Omental fat pad (tissue), 4 donors: ENCODE measurements around the gene IL36A. TPM values are rescaled to one million over a fixed set of nuclear protein-coding genes. Genes with fewer than 3 reads are reported as not detected.

Experiments used
- ATAC-seq: fragments of 150-250 bp; one replicate; pipeline ENCODE4 v1.9.1; 2016; ENCODE audit warnings: mild to moderate bottlenecking, moderate library complexity; ENCODE audit not compliant: low FRiP score
- DNase-seq: peaks from one replicate; pipeline ENCODE4 v3.0.0-alpha.2; 2019; ENCODE audit warnings: low spot score
- total RNA-seq, 4 donors: library from RNA; depleted of rRNA; stranded (reverse); fragments of >200 nt; gene quantifications; one replicate each; pipeline ENCODE4 v1.1.0, GENCODE V29; 2016
- TF ChIP-seq, protein P1 (sequence below), 3 donors: fragments of 450-650 bp; IDR thresholded peaks; one replicate each; pipeline ENCODE4 v1.5.1; 2016 to 2017; ENCODE audit warnings: antibody characterized with exemption in 3 of 3, mild to moderate bottlenecking in 3 of 3, moderate library complexity in 2 of 3

Gene IL36A
- total RNA-seq, 4 donors from 2014 or later: not detected

DNA sequence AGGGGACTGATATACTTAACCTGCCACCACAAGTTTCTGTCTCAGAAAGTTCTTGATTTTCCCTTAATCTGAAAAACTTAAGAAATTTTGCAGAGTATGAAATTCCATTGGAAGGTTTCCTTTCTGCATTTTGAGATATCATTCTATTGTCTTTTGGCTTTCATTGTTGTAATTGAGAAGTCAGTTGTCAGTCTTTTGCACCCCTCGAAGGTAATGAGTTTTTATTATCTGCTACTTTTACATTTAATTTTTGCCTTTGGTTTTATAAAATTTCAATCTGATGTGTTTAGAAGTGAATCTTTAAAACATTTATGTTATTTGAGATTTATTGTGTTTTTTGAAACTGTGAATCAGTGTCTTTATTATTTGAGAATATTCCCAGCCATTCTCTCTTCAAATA, 4.8 kb upstream of the IL36A start:
- DNase-seq (no peak), ATAC-seq (no peak)
- TF ChIP-seq, protein P1, sequence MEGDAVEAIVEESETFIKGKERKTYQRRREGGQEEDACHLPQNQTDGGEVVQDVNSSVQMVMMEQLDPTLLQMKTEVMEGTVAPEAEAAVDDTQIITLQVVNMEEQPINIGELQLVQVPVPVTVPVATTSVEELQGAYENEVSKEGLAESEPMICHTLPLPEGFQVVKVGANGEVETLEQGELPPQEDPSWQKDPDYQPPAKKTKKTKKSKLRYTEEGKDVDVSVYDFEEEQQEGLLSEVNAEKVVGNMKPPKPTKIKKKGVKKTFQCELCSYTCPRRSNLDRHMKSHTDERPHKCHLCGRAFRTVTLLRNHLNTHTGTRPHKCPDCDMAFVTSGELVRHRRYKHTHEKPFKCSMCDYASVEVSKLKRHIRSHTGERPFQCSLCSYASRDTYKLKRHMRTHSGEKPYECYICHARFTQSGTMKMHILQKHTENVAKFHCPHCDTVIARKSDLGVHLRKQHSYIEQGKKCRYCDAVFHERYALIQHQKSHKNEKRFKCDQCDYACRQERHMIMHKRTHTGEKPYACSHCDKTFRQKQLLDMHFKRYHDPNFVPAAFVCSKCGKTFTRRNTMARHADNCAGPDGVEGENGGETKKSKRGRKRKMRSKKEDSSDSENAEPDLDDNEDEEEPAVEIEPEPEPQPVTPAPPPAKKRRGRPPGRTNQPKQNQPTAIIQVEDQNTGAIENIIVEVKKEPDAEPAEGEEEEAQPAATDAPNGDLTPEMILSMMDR (IDR thresholded peaks at IDR 0.05): no peak

DNA sequence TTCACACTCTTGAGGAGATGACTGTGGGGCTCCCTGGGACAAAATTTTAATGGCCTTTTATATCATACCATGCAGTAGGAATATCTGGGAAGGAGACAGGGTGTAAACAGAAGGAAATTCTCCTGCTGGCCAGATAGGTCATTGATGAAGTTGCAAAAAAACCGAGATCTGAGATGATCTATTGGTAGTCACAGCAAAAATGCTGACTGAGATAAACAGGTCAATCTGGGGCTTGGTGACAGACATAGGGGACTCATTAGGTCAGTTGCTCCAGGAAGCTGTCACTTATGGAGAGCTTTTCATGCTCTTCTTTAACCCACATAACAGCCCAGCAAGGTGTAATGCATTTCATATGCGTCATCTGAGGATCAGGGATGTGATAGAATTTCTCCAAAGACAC, 2.6 kb upstream of the IL36A start:
- ATAC-seq (no peak), DNase-seq (no peak)
- TF ChIP-seq, protein P1 (IDR thresholded peaks at IDR 0.05): no peak

DNA sequence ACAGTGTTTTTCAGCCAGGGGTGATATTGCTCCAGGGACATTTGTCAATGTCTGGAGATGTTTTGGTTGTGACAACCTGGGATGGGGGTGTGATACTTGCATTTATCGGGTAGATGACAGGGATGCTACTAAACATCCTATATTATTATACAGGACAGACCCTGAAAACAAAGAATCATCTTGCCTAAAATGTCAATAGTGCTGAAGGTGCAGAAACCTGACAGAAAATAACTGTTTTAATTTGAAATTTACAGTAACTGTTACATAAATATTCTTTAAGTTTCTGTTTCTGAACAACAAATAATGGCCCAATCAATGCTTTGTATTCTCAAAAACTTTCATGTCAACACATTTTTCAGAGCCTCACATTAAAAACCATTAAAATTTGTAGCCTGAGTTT, 2.0 kb downstream of the IL36A start:
- TF ChIP-seq, protein P1 (IDR thresholded peaks at IDR 0.05): no peak
- DNase-seq (no peak), ATAC-seq (no peak)

DNA sequence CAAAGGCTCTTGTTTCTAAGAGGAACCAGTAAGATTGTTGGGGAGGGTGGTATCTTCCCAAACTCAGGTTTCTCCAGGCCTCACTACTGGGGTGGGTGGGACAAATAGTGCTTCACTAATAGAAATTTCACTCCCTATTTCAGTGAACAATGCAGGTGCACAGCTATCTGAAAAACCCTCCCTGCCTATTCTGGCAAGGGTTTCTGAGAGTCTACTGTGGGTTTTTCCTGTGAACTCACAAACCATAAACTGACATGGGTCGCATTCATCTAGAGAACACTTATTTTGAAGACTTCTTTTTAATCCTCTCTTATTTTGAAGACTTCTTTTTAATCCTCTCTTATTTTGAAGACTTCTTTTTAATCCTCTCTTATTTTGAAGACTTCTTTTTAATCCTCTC, 4.4 kb downstream of the IL36A start:
- TF ChIP-seq, protein P1 (IDR thresholded peaks at IDR 0.05): no peak
- ATAC-seq: no peak

DNA sequence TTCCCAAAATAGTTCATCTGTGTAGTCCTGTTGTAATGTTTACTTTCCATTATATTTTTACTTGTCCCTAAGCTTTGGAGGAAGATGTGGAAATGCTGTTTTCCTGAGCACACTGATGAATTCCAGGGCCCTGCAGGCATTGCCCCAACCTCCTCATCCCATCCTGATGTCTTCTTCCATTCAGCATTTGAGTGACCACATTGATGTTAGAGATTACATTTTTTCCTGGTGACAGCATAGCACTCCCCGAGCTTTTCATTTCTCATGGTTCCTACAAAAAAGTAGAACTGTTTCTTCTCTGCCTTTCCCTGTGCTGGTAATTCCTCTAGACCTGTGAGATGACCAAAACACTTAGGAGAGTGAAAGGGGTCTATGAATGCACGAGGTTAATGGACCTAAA, 4.8 kb downstream of the IL36A start:
- DNase-seq: no peak
- no peak for ATAC-seq
- TF ChIP-seq, protein P1 (IDR thresholded peaks at IDR 0.05): no peak

More for the DNA sequence above, 4.4 kb downstream of the IL36A start:
- DNase-seq: no peak

DNA sequence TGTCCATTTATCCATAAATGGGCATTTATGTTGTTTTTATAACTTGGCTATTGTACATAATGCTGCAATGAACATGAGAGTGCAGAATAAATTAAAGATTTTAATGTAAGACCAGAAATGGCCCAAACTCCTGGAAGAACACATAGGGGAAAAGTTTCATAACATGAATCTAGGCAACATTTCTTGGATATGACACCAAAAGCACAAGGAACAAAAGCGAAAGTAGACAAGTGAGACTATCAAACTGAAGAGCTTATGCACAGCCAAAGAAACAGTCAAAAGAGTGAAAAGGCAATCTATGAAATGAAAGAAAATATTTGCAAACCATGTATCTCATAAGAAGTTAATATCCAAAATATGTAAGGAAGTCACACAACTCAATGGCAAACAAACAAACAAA, 5.8 kb downstream of the IL36A start:
- no peak for DNase-seq
- no peak for ATAC-seq
- TF ChIP-seq, protein P1 (IDR thresholded peaks at IDR 0.05): no peak

DNA sequence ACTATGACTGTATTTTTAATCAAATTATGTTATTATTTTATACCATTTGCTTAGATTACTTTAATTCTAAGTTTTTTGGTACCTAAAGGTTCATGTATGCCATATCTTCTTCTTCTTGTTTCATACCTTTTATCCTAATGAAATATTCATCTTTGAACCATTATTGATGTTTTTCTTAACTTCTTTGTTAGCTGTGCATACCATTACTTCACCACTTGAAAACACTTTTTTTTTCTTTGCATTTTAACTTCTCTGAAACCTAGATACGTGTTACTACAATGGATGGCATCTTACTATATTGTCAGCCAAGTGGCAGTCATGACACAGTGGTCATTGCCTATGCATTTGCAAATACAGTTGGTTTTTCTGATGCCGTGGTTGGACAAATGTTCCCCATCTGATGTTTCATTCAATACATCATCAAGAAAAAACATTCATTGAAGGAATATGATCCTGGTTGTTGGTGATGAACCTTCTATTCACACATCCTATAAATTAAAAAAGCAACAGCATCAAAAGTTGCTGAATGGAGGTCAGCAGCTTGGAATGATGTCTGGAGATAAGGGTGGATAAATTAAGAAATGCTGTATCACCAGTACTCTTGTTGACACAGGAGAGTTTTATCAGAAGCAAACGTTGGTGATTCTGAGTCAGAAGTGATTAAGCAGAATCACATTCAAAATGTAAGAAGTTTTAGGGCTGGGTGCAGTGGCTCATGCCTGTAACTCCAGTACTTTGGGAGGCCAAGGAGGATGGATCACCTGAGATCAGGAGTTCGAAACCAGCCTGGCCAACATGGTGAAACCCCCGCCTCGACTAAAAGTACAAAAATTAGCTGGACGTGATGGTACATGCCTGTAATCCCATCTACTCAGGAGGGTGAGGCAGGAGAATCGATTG, 7.4 kb downstream of the IL36A start:
- ATAC-seq (no peak), DNase-seq (no peak)
- TF ChIP-seq, protein P1 (IDR thresholded peaks at IDR 0.05): no peak
